Measurements from ENCODE around the gene AKAP9.
"Not testable (repeated sequence)": the region's sequence is repeated elsewhere in the genome, so short reads cannot be mapped to it uniquely, and the experiment has no call there.

Gene AKAP9

DNA sequence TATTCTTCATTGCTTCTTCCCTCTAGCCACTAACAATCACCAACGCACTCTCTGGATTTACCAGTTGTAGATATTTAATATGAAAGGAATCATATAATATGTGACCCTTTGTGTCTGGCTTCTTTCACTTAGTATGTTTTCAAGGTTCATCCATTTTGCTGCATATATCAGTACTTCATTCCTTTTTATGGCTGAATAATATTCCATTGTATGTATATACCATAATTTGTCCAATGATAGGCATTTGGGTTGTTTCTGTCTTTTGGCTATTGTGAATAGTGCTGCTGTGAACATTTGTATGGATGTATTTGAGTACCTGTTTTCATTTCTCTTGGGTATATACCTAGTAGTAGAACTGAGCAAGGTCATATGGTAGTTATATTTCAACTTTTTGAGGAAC lies 7.3 kb downstream of the AKAP9 start:
- DNase-seq = no peak

- no peak for DNase-seq
Measured at GRCh38 chr7:91949221-91950009, 8.8 kb downstream of the AKAP9 start.

DNA sequence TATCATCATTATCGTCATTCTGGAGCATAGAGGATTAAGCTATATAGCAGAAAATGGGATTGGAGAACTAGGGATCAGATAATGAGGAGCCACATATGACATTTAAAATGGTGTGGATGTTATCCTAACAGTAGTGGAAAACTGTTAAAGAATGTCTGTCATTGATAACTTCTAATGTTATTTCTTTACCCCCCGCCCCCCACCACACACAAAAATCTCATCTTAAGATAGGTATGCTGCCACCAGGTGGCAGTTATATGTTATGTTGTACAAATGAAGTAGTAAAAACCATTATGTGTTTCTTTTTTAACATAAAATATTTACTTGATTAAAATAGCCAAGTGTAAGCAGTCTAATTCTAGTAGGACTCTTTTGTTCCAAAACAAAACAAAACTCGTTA lies 13.0 kb downstream of the AKAP9 start:
- DNase-seq = no peak

DNA sequence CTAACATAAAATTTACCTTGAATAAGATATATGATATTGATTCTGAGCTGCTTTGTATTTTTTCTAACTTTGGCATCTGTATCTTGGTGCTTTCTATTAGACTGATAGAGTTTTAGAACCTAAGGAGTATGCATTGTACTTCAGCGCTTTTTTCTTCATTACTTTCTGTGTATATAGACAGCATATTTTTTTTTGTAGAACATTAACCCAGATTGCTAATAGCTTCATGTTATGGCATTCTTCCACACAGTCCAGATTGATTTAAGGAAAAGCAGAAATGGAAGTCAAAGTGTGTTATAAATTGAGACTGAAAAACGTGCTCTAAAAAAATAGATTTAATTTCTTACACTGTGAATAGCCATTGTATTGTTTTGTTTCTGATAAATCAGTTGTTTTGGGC lies 15.8 kb downstream of the AKAP9 start:
- not testable (repeated sequence) for DNase-seq

- no peak for DNase-seq
Measured at GRCh38 chr7:91957232-91957631, 16.6 kb downstream of the AKAP9 start.

GRCh38 chr7:91957823-91958222 lies 17.2 kb downstream of the AKAP9 start:
- no peak for DNase-seq

- DNase-seq = no peak
Measured at GRCh38 chr7:91959023-91959422, 18.4 kb downstream of the AKAP9 start.

DNA sequence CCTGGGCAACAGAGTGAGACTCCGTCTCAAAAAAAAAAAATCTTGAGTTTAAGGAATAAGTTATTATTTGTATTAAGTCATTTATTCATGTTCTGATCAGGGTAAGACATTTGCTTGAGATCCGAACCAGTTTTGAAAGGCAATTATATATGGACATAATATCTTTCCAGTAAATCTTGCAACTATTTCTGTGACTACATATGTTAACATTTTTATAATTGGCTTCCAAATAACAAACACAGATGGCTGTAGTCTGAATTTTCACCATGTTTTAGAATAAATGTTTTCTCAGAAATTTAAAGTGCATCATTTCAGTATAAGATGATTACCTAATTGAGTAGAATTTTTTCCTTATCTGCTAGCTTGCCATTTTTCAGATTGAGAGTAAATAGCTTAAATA lies 21.2 kb downstream of the AKAP9 start:
- DNase-seq = no peak

GRCh38 chr7:91962419-91962818 lies 21.8 kb downstream of the AKAP9 start:
- DNase-seq = no peak

DNA sequence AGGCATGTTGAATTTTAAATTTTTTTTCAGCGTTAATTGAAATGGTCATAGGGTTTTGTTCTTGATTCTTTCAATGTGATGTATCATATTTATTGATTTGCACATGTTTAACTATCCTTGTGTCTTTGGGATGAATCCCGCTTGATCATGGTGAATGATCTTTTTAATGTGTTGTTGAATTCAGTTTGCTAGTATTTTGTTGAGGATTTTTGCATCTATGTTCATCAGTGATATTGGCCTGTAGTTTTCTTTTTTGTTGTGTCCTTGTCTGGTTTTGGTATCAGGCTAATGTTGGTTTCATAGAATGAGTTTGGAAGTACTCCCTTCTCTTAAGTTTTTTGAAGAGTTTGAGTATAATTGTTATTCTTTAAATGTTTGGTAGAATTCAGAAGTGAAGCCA lies 26.9 kb downstream of the AKAP9 start:
- not testable (repeated sequence) for DNase-seq

GRCh38 chr7:91973639-91974038 lies 33.0 kb downstream of the AKAP9 start:
- no peak for DNase-seq

DNA sequence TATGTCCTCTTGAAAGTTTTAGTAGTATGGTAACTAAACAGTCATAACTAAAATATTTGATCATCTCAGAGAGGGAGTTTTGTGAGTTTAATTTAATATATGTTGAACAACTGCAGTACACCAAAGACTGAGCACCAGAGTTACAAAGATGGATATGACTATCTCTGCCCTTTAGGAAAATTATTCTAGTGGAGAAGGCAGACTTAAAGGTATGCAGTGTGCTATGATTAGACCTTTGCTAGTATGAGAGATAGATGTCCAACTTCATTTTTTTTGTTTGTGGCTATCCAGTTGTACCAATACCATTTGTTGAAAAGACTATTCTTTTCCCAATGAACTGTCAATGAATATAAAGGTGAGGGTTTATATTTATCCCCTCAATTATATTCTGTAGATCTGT lies 33.4 kb downstream of the AKAP9 start:
- no peak for DNase-seq

- no peak for DNase-seq
Measured at GRCh38 chr7:91976743-91977142, 36.1 kb downstream of the AKAP9 start.

DNA sequence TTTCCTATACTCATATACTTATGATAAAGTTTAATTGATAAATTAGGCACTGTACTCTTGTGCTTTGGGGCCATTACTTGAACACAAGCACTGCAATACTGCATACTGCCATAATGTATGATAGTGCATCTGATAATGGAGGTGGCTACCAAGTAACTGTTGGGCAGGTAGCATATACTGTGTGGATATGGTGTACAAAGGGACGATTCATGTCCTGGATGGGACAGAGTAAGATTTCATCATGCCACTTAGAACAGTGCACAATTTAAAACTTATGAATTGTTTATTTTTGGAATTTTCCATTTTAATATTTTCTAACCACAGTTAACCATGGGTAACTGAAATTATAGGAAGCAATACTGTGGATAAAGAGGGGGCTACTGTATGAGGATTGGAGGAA lies 38.9 kb downstream of the AKAP9 start:
- no peak for DNase-seq

DNA sequence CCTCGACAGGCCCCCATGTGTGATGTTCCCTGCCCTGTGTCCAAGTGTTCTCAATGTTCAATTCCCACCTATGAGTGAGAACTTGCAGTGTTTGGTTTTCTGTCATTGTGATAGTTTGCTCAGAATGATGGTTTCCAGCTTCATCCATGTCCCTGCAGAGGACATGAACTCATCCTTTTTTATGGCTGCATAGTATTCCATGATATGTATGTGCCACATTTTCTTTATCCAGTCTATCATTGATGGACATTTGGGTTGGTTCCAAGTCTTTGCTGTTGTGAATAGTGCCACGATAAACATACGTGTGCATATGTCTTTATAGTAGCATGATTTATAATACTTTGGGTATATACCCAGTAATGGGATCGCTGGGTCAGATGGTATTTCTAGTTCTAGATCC lies 41.7 kb downstream of the AKAP9 start:
- DNase-seq = not testable (repeated sequence)

GRCh38 chr7:91988213-91988612 lies 47.6 kb downstream of the AKAP9 start:
- no peak for DNase-seq

GRCh38 chr7:91993976-91994375 lies 53.3 kb downstream of the AKAP9 start:
- no peak for DNase-seq

GRCh38 chr7:91995391-91996105 lies 54.9 kb downstream of the AKAP9 start:
- no peak for DNase-seq

GRCh38 chr7:91999631-92000565 lies 59.2 kb downstream of the AKAP9 start:
- no peak for DNase-seq

GRCh38 chr7:92002720-92003119 lies 62.1 kb downstream of the AKAP9 start:
- no peak for DNase-seq

DNA sequence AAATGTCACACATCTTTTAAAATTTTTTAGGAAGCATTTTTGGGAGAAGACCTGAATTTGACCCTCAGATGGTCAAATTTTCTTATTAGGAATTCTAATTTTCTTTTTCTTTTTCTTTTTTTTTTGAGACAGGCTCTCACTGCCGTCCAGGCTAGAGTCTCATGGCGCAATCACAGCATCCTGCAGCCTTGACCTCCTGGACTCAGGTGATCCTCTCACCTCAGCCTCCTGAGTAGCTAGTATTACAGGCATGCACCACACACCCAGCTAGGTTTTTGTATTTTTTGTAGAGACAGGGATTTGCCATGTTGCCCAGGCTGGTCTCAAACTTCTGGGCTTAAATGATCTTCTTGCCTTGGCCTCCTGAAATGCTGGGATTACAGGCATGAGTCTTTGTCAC lies 65.4 kb downstream of the AKAP9 start:
- no peak for DNase-seq

DNA sequence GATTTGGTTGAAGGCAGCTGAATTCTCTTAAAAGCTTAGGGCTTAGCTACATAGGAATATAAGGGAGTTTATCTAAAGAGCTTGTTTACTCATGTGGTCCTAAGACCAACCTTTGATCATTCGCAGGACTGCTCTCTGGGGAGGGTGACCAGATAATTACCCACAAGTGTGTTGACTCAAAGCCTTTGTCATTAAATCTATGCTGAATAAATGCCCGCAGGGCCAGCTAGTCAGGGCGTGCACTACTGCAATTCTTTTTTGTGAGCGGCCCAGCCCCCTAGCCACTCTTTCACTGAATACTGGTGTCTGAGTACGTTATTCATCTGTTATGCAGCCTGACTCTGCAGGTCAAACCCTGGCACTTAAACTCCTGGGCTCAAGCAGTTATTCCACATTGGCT lies 69.6 kb downstream of the AKAP9 start:
- no peak for DNase-seq

GRCh38 chr7:92013611-92014010 lies 72.9 kb downstream of the AKAP9 start:
- no peak for DNase-seq
